Thyroid gland (tissue), 4 donors: ENCODE results near the gene PSMC4. TPM values are rescaled to one million over a fixed set of nuclear protein-coding genes. Genes with fewer than 3 reads are reported as not detected.

Source experiments
- DNase-seq, 2 donors: peaks; one replicate each; pipeline ENCODE4 v3.0.0-alpha.2; 2019
- H3K27ac ChIP-seq, 3 donors: fragments of 200-600 bp; sonication (generic); 1 replicate in 2 of 3; 2 replicates in 1 of 3; pipeline ENCODE4 v1.5.1; 2016 to 2019; ENCODE audit warnings: mild to moderate bottlenecking in 1 of 3, moderate library complexity in 1 of 3
- H3K27me3 ChIP-seq: fragments of 200-600 bp; sonication (generic); one replicate; pipeline ENCODE4 v1.5.1; 2019
- H3K36me3 ChIP-seq, 2 donors: fragments of 200-600 bp; sonication (generic); one replicate each; pipeline ENCODE4 v1.5.1; 2016 to 2019
- H3K4me1 ChIP-seq, 2 donors: fragments of 200-600 bp; sonication (generic); one replicate each; pipeline ENCODE4 v1.5.1; 2017 to 2019
- H3K4me3 ChIP-seq, 3 donors: fragments of 200-600 bp; sonication (generic); replicated peaks in 1 of 3; 1 replicate in 2 of 3; 2 replicates in 1 of 3; pipeline ENCODE4 v1.5.1; 2016; ENCODE audit warnings: mild to moderate bottlenecking in 1 of 3
- H3K9me3 ChIP-seq: fragments of 200-600 bp; sonication (generic); one replicate; pipeline ENCODE4 v1.5.1; 2017
- POLR2A ChIP-seq, 2 donors: fragments of 450-650 bp; IDR thresholded peaks; one replicate each; pipeline ENCODE4 v1.6.1; 2017; ENCODE audit warnings: antibody characterized with exemption in 2 of 2, mild to moderate bottlenecking in 2 of 2, moderate library complexity in 1 of 2
- WGBS, 2 donors: methylation state at CpG; one replicate each; pipeline ENCODE4 v1.1.5; 2017; 5-methylcytosine and 5-hydroxymethylcytosine counted together
- intact Hi-C: fragments of 100-400 bp; cut with DNase I; formaldehyde crosslinking; loops from one replicate; pipeline ENCODE4 v1.15.1; 2023
- total RNA-seq, 4 donors: library from RNA; depleted of rRNA; stranded (reverse); fragments of >200 nt; gene quantifications; one replicate each; pipeline ENCODE4 v1.2.3, GENCODE V29; 2016
- TF ChIP-seq, protein P1 (sequence below), 6 experiments: fragments of 200-600 bp in 3 of 6; fragments of 450-650 bp in 3 of 6; sonication (generic) in 3 of 6; IDR thresholded peaks; one replicate each; pipeline ENCODE4 v1.5.1; 2016 to 2019; ENCODE audit warnings: antibody characterized with exemption in 6 of 6, mild to moderate bottlenecking in 2 of 6, inconsistent platforms in 1 of 6, moderate library complexity in 1 of 6

PSMC4 gene
- total RNA-seq, 4 donors from 2014 or later: 120 to 220 (median 166) TPM

- Histone ChIP-seq H3K36me3 (no peaks in the 10 kb centered on the region), H3K4me1 (no peaks in the 10 kb centered on the region), H3K27me3 (no peaks in the 10 kb centered on the region), H3K9me3 (no peaks in the 10 kb centered on the region), H3K27ac (no peak overlapping the region), H3K4me3 (no peak overlapping the region)
- WGBS, 2 donors: 81 to 93% methylated on average over 4 of the region's 5 CpGs
- TF ChIP-seq, protein P1, sequence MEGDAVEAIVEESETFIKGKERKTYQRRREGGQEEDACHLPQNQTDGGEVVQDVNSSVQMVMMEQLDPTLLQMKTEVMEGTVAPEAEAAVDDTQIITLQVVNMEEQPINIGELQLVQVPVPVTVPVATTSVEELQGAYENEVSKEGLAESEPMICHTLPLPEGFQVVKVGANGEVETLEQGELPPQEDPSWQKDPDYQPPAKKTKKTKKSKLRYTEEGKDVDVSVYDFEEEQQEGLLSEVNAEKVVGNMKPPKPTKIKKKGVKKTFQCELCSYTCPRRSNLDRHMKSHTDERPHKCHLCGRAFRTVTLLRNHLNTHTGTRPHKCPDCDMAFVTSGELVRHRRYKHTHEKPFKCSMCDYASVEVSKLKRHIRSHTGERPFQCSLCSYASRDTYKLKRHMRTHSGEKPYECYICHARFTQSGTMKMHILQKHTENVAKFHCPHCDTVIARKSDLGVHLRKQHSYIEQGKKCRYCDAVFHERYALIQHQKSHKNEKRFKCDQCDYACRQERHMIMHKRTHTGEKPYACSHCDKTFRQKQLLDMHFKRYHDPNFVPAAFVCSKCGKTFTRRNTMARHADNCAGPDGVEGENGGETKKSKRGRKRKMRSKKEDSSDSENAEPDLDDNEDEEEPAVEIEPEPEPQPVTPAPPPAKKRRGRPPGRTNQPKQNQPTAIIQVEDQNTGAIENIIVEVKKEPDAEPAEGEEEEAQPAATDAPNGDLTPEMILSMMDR (IDR thresholded peaks at IDR 0.05): no peak
- no peak for TF ChIP-seq POLR2A (IDR thresholded peaks at IDR 0.05)
- intact Hi-C loops: no loop called here
- DNase-seq: no peak
Measured at GRCh38 chr19:39935364-39935661, 35.7 kb upstream of the PSMC4 start.

- no peak for DNase-seq
- WGBS, 2 donors: 52 to 60% methylated on average over 3 of the region's 3 CpGs
- Histone ChIP-seq H3K27ac (no peak overlapping the region), H3K4me3 (no peak overlapping the region), H3K27me3 (no peaks in the 10 kb centered on the region), H3K36me3 (no peaks in the 10 kb centered on the region), H3K4me1 (no peaks in the 10 kb centered on the region), H3K9me3 (no peaks in the 10 kb centered on the region)
- no peak for TF ChIP-seq POLR2A (IDR thresholded peaks at IDR 0.05)
- TF ChIP-seq, protein P1 (IDR thresholded peaks at IDR 0.05): no peak
- intact Hi-C loops: no loop called here
Measured at GRCh38 chr19:39936020-39936419, 34.9 kb upstream of the PSMC4 start.

DNA sequence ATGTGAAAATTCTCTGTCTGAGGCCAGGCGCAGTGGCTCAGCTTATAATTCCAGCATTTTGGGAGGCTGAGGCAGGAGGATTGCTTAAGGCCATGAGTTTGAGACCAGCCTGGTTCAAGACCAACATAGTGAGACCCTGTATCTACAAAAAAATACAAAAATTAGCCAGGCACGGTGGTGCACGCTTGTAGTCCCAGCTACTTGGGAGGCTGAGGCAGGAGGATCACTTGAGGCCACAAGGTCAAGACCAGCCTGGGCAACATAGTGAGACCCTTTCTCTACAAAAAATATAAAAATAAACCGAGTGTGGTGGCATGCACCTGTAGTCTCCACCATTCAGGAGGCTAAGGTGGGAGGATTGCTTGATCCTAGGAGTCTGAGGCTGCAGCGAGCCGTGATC, 34.3 kb upstream of the PSMC4 start:
- intact Hi-C loops: no loop called here
- no peak overlapping the region for H3K4me3 ChIP-seq
- H3K27me3 ChIP-seq: no peaks in the 10 kb centered on the region
- H3K36me3 ChIP-seq: no peaks in the 10 kb centered on the region
- no peaks in the 10 kb centered on the region for H3K4me1 ChIP-seq
- H3K27ac ChIP-seq: no peak overlapping the region
- TF ChIP-seq, protein P1 (IDR thresholded peaks at IDR 0.05): no peak
- TF ChIP-seq POLR2A (IDR thresholded peaks at IDR 0.05): no peak
- 84 to 90% methylated on average over 6 of the region's 6 CpGs for WGBS, 2 donors
- no peak for DNase-seq
- no peaks in the 10 kb centered on the region for H3K9me3 ChIP-seq

GRCh38 chr19:39937094-39937720, 33.8 kb upstream of the PSMC4 start:
- 64 to 78% methylated on average over 5 of the region's 5 CpGs for WGBS, 2 donors
- intact Hi-C loops: no loop called here
- no peaks in the 10 kb centered on the region for H3K9me3 ChIP-seq
- no peaks in the 10 kb centered on the region for H3K36me3 ChIP-seq
- no peak overlapping the region for H3K27ac ChIP-seq
- H3K4me3 ChIP-seq: no peak overlapping the region
- no peak for DNase-seq
- no peaks in the 10 kb centered on the region for H3K4me1 ChIP-seq
- TF ChIP-seq, protein P1 (IDR thresholded peaks at IDR 0.05): no peak
- no peak for TF ChIP-seq POLR2A (IDR thresholded peaks at IDR 0.05)
- no peaks in the 10 kb centered on the region for H3K27me3 ChIP-seq

- H3K4me3 ChIP-seq: no peak overlapping the region
- no peak for TF ChIP-seq POLR2A (IDR thresholded peaks at IDR 0.05)
- TF ChIP-seq, protein P1 (IDR thresholded peaks at IDR 0.05): no peak
- 52 to 58% methylated on average over 2 of the region's 2 CpGs for WGBS, 2 donors
- no peak for DNase-seq
- H3K4me1 ChIP-seq: no peaks in the 10 kb centered on the region
- no peaks in the 10 kb centered on the region for H3K9me3 ChIP-seq
- intact Hi-C loops: no loop called here
- H3K36me3 ChIP-seq: no peaks in the 10 kb centered on the region
- H3K27me3 ChIP-seq: no peaks in the 10 kb centered on the region
- no peak overlapping the region for H3K27ac ChIP-seq
Measured at GRCh38 chr19:39937787-39938186, 33.2 kb upstream of the PSMC4 start.
